ACC112 (cell line): ENCODE data around the gene CHN1.

ENCODE experiments used
- H2AFZ ChIP-seq: fragments of 200-600 bp; sonication (generic); one replicate; pipeline ENCODE4 v1.6.0; 2017; ENCODE audit warnings: antibody characterized with exemption, low read length; ENCODE audit not compliant: unreplicated experiment
- H3K27ac ChIP-seq: fragments of 200-600 bp; sonication (generic); 2 replicates; pipeline ENCODE4 v1.5.1; 2014; ENCODE audit warnings: low read depth, mild to moderate bottlenecking, antibody characterized with exemption, low read length, moderate library complexity
- H3K27me3 ChIP-seq: fragments of 200-600 bp; sonication (generic); 2 replicates; pipeline ENCODE4 v1.6.1; 2014; ENCODE audit warnings: mild to moderate bottlenecking, antibody characterized with exemption, low read length, moderate library complexity, mixed read lengths; ENCODE audit not compliant: insufficient read depth
- H3K36me3 ChIP-seq: fragments of 200-600 bp; sonication (generic); 2 replicates; pipeline ENCODE4 v1.6.1; 2016; ENCODE audit warnings: mild to moderate bottlenecking, antibody characterized with exemption, low read length, moderate library complexity, mixed read lengths; ENCODE audit not compliant: insufficient read depth
- H3K4me1 ChIP-seq: fragments of 200-600 bp; sonication (generic); one replicate; pipeline ENCODE4 v1.6.1; 2016; ENCODE audit warnings: low read length, mixed read lengths; ENCODE audit not compliant: insufficient read depth, unreplicated experiment, control insufficient read depth
- H3K4me3 ChIP-seq: fragments of 200-600 bp; sonication (generic); 2 replicates; pipeline ENCODE4 v1.5.1; 2014; ENCODE audit warnings: mild to moderate bottlenecking, low read depth, low read length
- H3K79me2 ChIP-seq: fragments of 200-600 bp; sonication (generic); one replicate; pipeline ENCODE4 v1.6.0; 2016; ENCODE audit warnings: low read length; ENCODE audit not compliant: control insufficient read depth, unreplicated experiment, insufficient read depth

Gene CHN1

GRCh38 chr2:174925046-174925784, 80.0 kb downstream of the CHN1 start:
- Histone ChIP-seq H3K4me1 (no peaks in the 10 kb centered on the region), H3K27ac (no peak overlapping the region), H2AFZ (no peak overlapping the region), H3K27me3 (no peaks in the 10 kb centered on the region), H3K4me3 (no peak overlapping the region), H3K79me2 (no peaks in the 10 kb centered on the region), H3K36me3 (no peaks in the 10 kb centered on the region)

DNA sequence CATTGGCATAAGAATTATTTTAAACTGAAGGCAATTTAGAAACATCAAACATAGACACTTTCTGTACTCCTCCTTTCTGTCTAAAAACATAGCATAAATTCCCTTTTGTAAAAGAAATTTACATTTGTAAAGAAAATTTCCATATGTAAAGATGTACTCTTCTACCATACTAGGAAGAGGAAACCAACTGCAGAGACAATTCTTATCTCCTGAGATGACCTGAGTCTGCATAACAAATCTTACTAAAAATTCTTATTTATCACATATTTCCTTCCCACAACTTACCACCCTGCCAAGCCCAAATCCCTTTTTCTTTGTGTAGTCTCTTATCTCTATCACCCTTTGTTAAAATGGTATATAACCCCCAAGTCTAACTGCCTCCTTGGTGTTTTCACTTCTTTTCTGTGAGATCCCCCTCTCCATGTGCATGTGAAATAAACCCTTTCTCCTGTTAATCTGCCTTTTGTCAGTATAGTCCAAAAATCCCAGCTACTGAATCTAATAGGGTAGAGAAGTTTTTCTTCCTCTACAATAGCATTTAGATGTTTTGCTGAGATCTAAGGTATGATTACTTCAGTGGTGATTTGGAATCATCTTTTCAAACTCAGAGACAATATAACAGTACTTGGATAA, 81.0 kb downstream of the CHN1 start:
- Histone ChIP-seq H3K27ac (no peak overlapping the region), H3K4me3 (no peak overlapping the region)

GRCh38 chr2:174919947-174920595, 85.1 kb downstream of the CHN1 start:
- Histone ChIP-seq H3K27ac (no peak overlapping the region), H3K36me3 (no peaks in the 10 kb centered on the region), H3K79me2 (no peaks in the 10 kb centered on the region)

More for the DNA sequence above, 81.0 kb downstream of the CHN1 start:
- Histone ChIP-seq H3K36me3 (no peaks in the 10 kb centered on the region), H3K79me2 (no peaks in the 10 kb centered on the region), H3K27me3 (no peaks in the 10 kb centered on the region), H2AFZ (no peak overlapping the region), H3K4me1 (no peaks in the 10 kb centered on the region)

DNA sequence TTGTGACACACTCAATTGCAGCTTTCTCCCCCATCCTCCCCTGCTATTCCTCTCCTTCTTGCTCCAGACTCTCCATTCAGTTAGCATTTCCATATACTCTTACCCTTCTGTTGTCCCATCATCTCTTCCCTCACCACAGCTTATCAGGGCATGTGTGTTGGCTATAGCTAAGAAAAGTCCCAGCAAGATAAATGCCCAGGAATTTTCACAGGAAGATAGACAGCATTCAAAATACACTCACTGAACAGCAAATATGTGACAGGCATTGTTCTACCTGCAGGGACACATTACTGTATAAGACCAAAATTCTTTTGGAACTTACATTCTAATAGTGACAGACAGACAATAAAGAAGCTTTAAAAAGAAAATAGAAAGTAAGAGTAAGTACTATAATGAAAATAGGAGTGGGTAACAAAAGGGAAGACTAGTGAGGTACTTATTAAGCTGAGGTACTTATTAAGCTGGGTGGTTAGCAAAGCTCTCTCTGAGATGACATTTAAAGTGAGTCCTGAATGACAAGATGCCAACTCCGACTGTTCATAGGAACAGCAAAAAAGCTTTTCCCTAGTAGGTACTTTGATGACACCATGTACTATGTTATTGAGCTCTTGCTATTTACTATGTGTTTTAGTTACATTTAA, 86.2 kb downstream of the CHN1 start:
- H3K4me1 ChIP-seq, result peaks cover 4% of the 10 kb centered on the region
- no peaks in the 10 kb centered on the region for H3K79me2 ChIP-seq
- no peaks in the 10 kb centered on the region for H3K27me3 ChIP-seq
- no peaks in the 10 kb centered on the region for H3K36me3 ChIP-seq
- no peak overlapping the region for H2AFZ ChIP-seq
- no peak overlapping the region for H3K27ac ChIP-seq
- no peak overlapping the region for H3K4me3 ChIP-seq

More at GRCh38 chr2:174919947-174920595, 85.1 kb downstream of the CHN1 start:
- peaks cover 4% of the 10 kb centered on the region for H3K4me1 ChIP-seq
- no peak overlapping the region for H2AFZ ChIP-seq
- H3K4me3 ChIP-seq, result no peak overlapping the region
- no peaks in the 10 kb centered on the region for H3K27me3 ChIP-seq

DNA sequence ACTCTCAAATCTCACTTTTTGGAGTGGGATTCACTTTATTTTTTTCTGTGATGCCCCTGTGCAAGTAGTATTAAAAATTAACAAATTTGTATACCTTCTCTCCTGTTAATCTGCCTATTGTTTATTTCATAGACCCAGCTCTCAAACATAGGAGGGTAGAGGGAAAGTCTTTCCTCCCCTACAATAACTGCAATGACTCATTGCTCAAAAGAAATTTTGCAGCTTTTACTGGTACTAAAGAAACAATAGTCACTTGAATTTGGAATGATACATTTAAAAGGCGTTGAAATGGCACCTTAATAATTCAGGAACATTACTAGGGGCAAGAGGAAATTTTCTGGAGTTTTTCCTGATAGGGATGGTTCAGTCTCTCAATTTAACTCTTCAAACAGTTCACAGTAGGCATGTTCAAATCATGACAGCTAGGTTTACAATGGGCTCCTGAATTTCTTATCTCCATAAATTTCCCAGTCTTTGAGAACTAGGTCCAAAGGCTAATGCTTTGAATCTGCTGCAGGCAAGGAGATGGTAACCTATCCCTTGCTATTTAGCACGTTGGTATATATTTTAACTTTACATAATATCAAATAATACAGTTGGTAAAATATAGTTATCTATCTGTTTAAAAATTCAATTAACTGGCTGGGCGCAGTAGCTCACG, 88.8 kb downstream of the CHN1 start:
- Histone ChIP-seq H3K36me3 (no peaks in the 10 kb centered on the region), H3K27me3 (no peaks in the 10 kb centered on the region), H2AFZ (no peak overlapping the region), H3K4me1 (peaks cover 4% of the 10 kb centered on the region), H3K27ac (no peak overlapping the region), H3K4me3 (no peak overlapping the region), H3K79me2 (no peaks in the 10 kb centered on the region)

GRCh38 chr2:174914853-174915760, 90.1 kb downstream of the CHN1 start:
- no peak overlapping the region for H3K4me3 ChIP-seq
- H3K79me2 ChIP-seq, result no peaks in the 10 kb centered on the region
- no peaks in the 10 kb centered on the region for H3K27me3 ChIP-seq
- no peak overlapping the region for H3K27ac ChIP-seq
- no peak overlapping the region for H2AFZ ChIP-seq
- no peaks in the 10 kb centered on the region for H3K36me3 ChIP-seq
- peaks cover 4% of the 10 kb centered on the region for H3K4me1 ChIP-seq

DNA sequence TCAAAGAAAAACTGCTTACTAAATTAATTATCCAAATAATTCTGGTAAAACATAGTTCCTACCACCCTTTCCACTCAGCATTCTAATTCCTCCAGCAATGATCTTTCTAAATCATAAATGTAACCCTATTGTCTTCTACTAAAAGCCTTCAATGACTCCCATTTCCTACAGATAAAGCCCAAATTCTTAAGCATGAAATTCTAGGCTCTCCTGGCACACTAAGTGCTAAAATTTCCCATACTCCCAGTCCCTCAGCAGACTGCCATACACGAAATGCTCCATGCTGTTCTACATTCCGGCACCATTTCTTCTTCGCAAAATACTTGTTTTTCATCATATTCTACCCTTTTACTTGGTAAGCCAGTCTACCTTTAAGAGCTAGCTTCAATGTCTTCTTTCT, 96.9 kb downstream of the CHN1 start:
- Histone ChIP-seq H2AFZ (no peak overlapping the region), H3K79me2 (no peaks in the 10 kb centered on the region), H3K27ac (no peak overlapping the region), H3K36me3 (no peaks in the 10 kb centered on the region), H3K4me1 (no peaks in the 10 kb centered on the region), H3K4me3 (no peak overlapping the region), H3K27me3 (no peaks in the 10 kb centered on the region)

- Histone ChIP-seq H3K36me3 (no peaks in the 10 kb centered on the region), H3K4me3 (no peak overlapping the region), H3K79me2 (no peaks in the 10 kb centered on the region), H3K27me3 (no peaks in the 10 kb centered on the region), H3K27ac (no peak overlapping the region), H2AFZ (no peak overlapping the region), H3K4me1 (peaks cover 8% of the 10 kb centered on the region)
Observed at GRCh38 chr2:174903264-174903556, 102.0 kb downstream of the CHN1 start.

- H2AFZ ChIP-seq, result no peak overlapping the region
- H3K4me3 ChIP-seq, result no peak overlapping the region
- H3K27ac ChIP-seq, result no peak overlapping the region
- no peaks in the 10 kb centered on the region for H3K79me2 ChIP-seq
- no peaks in the 10 kb centered on the region for H3K27me3 ChIP-seq
- no peaks in the 10 kb centered on the region for H3K36me3 ChIP-seq
- H3K4me1 ChIP-seq, result peaks cover 8% of the 10 kb centered on the region
Observed at GRCh38 chr2:174902506-174903263, 102.5 kb downstream of the CHN1 start.
